Mucosa of rectum (tissue), 2 donors: Measurements from ENCODE around the gene C17orf67.

Experiments
- H3K27ac ChIP-seq, 2 donors: one replicate each; pipeline ENCODE4 v1.7.0; 2013; ENCODE audit warnings: inconsistent platforms in 2 of 2, low read depth in 2 of 2, low read length in 2 of 2
- H3K27me3 ChIP-seq, 2 donors: one replicate each; pipeline ENCODE4 v1.7.0; 2013; ENCODE audit warnings: low read length in 2 of 2; ENCODE audit not compliant: control insufficient read depth in 2 of 2, insufficient read depth in 2 of 2
- H3K36me3 ChIP-seq, 2 donors: one replicate each; pipeline ENCODE4 v1.7.0; 2013; ENCODE audit warnings: low read length in 2 of 2; ENCODE audit not compliant: control insufficient read depth in 2 of 2, insufficient read depth in 2 of 2
- H3K4me1 ChIP-seq, 2 donors: one replicate each; pipeline ENCODE4 v1.7.0; 2013; ENCODE audit warnings: low read length in 2 of 2, mild to moderate bottlenecking in 1 of 2; ENCODE audit not compliant: control insufficient read depth in 2 of 2, insufficient read depth in 2 of 2
- H3K4me3 ChIP-seq, 2 donors: one replicate each; pipeline ENCODE4 v1.7.0; 2013; ENCODE audit warnings: low read length in 2 of 2
- H3K9ac ChIP-seq, 2 donors: one replicate each; pipeline ENCODE4 v1.7.0; 2013; ENCODE audit warnings: low read length in 2 of 2, low read depth in 1 of 2, mild to moderate bottlenecking in 1 of 2
- H3K9me3 ChIP-seq, 2 donors: one replicate each; pipeline ENCODE4 v1.7.0; 2013; ENCODE audit warnings: low read length in 2 of 2; ENCODE audit not compliant: control insufficient read depth in 2 of 2
- donor health status: healthy.
- donor health status: Normal muscosa, but diverticular disease.

Gene C17orf67

DNA sequence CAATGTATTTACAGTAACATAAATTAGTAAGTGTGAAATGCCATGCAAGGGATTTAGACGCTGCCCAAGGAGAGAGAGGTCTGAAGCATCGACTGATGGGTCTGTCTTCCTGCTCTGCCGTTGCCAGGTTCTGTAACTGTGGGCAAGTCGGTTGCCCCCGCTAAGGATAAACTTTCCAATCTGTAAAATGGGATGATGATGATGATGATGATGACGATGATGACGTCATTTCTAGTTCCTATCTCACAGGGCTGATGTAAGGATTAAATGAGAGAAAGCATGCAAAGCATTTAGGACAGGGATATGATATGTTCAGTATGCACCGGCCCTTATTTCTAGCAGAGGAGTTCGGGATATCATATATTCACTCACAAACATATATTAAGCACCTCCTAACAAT is 54.8 kb downstream of the C17orf67 start:
- peaks cover 19 to 22% of the 10 kb centered on the region in 2 donors for H3K27me3 ChIP-seq
- no peak overlapping the region for H3K4me3 ChIP-seq
- H3K9me3 ChIP-seq: no peaks in the 10 kb centered on the region
- H3K27ac ChIP-seq: no peak overlapping the region
- H3K36me3 ChIP-seq: no peaks in the 10 kb centered on the region
- H3K9ac ChIP-seq: no peak overlapping the region
- peaks cover 3 to 6% of the 10 kb centered on the region in 2 donors for H3K4me1 ChIP-seq

DNA sequence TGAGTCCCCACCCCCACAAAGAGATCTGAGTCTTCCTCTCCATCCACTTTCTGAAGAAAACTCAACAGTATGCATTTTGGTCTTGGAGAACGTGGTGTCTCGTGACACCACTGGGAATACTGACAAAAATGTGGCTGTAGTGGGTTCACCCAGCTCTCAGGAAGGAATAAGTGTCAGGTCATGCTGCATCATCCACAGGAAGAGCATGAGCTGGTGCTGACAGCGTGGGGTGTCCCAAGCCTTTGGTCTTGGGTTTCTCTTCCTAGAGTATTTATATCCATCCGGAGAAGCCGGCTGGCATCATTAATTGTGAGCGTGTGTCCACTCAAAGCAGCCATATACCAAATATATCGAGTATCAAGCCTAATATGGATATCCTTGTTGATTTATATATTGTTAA is 55.9 kb downstream of the C17orf67 start:
- peaks cover 3 to 6% of the 10 kb centered on the region in 2 donors for H3K4me1 ChIP-seq
- H3K27ac ChIP-seq: no peak overlapping the region
- no peaks in the 10 kb centered on the region for H3K9me3 ChIP-seq
- no peak overlapping the region for H3K4me3 ChIP-seq
- H3K9ac ChIP-seq: no peak overlapping the region
- no peaks in the 10 kb centered on the region for H3K36me3 ChIP-seq
- H3K27me3 ChIP-seq: peaks cover 19 to 25% of the 10 kb centered on the region in 2 donors

DNA sequence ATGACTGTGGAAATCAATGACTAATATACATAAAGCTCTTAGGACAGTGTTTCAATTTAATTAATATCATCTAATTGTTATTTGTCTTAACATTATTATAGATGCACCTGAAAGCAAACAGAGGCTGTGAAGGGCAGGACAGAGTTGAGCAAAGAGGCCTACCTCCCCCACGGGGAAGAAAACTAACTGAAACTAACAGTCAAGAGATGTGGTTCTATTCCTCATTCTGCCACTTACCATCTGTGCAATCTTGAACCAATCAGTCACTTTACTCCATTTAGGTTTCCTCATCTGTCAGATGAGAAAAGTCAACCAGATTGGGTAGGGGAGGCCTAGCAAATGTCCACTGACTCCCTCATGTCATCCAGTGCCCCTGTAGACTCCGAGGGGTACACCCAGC is 59.1 kb downstream of the C17orf67 start:
- H3K27ac ChIP-seq: no peak overlapping the region
- peaks cover 10 to 14% of the 10 kb centered on the region in 2 donors for H3K27me3 ChIP-seq
- no peaks in the 10 kb centered on the region for H3K4me1 ChIP-seq
- no peaks in the 10 kb centered on the region for H3K36me3 ChIP-seq
- H3K9me3 ChIP-seq: no peaks in the 10 kb centered on the region
- H3K9ac ChIP-seq: no peak overlapping the region
- H3K4me3 ChIP-seq: no peak overlapping the region

DNA sequence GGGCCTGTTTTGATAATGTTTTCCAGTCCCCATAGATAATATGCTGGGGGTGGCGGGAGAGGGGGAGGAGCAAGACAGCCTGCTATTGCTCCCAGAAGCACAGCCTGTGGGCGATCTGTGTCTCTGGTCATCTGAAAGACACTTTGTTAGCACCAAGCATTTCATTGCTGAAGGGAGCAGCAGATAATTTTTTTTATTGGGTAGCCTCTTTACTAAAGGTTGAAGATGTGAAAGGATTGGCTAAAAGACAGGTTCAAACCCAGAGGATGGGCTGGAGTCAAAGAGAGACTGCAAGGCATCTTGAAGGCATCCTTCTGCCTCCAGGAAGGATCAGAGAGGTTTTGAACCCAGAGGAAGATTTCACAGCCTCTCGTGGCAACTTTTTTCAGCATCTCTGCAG is 60.6 kb downstream of the C17orf67 start:
- Histone ChIP-seq H3K9ac (no peak overlapping the region), H3K36me3 (no peaks in the 10 kb centered on the region)

DNA sequence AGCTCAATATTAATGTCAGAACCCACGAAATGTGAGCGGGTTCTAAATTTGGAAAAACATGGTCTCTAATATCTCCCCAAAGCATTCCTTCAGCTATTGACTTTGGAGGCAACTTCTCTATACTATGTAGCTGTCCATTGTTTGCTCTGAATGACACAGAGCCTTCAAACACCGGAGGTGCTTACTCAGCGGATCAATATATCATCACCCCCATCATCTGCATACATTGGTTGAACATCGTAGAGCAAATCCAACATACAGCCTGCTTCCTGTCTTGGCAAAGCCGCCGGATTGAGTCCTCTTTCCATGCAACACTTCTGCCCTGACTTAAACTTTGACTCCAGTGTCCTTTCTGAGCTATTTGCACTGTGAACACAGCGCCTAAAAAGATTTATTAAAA is 61.3 kb downstream of the C17orf67 start:
- peaks cover 5% of the 10 kb centered on the region in 2 donors for H3K27me3 ChIP-seq
- no peak overlapping the region for H3K4me3 ChIP-seq
- H3K36me3 ChIP-seq: no peaks in the 10 kb centered on the region
- H3K9ac ChIP-seq: no peak overlapping the region
- H3K9me3 ChIP-seq: no peaks in the 10 kb centered on the region
- no peaks in the 10 kb centered on the region for H3K4me1 ChIP-seq
- H3K27ac ChIP-seq: no peak overlapping the region

More for the DNA sequence above, 60.6 kb downstream of the C17orf67 start:
- no peak overlapping the region for H3K27ac ChIP-seq
- H3K9me3 ChIP-seq: no peaks in the 10 kb centered on the region
- H3K4me1 ChIP-seq: no peaks in the 10 kb centered on the region
- peaks cover 5 to 10% of the 10 kb centered on the region in 2 donors for H3K27me3 ChIP-seq
- no peak overlapping the region for H3K4me3 ChIP-seq

DNA sequence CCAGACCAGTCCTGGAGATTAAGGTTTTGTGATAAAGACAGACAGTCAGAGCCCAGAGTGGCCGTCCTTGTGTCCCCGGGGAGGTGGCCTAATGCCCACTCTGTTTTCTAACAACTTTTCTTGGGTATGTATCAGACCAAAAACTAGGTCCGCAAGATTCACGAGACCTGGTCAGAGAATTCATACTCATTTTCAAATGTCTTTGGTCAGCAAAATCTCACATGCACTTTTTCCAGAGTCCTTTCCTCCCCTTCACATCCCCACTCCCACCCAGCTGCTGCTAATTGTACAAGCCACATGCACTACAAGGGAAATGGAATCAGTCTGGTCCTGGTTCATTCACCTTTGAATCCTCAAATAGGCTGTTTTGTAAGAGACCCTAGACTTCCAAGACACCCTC is 61.7 kb downstream of the C17orf67 start:
- Histone ChIP-seq H3K27me3 (peaks cover 5% of the 10 kb centered on the region in 2 donors), H3K9me3 (no peaks in the 10 kb centered on the region), H3K9ac (no peak overlapping the region), H3K36me3 (no peaks in the 10 kb centered on the region), H3K4me1 (no peaks in the 10 kb centered on the region), H3K4me3 (no peak overlapping the region), H3K27ac (no peak overlapping the region)

DNA sequence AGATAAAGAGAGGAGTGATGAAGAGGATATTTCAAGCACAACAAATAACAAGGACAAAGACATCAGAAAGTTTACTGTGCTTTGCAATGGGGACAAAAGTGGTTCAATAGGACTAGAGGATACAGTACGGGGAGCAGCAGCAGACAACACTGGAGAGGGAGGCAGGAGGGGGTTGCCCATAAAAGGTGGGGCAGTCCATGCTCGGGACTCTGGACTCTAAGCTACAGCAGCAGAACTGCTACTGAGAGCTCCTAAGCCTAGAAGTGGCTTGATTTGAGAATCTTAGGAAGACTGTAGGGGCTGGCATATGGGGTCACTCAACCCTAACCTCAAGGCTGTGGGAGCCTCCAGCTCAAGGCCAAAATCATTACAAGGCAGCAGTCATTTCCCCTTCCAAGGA is 62.2 kb downstream of the C17orf67 start:
- Histone ChIP-seq H3K9ac (no peak overlapping the region), H3K4me3 (no peak overlapping the region), H3K4me1 (no peaks in the 10 kb centered on the region), H3K27ac (no peak overlapping the region), H3K9me3 (no peaks in the 10 kb centered on the region), H3K36me3 (no peaks in the 10 kb centered on the region), H3K27me3 (peaks cover 5% of the 10 kb centered on the region in 2 donors)

DNA sequence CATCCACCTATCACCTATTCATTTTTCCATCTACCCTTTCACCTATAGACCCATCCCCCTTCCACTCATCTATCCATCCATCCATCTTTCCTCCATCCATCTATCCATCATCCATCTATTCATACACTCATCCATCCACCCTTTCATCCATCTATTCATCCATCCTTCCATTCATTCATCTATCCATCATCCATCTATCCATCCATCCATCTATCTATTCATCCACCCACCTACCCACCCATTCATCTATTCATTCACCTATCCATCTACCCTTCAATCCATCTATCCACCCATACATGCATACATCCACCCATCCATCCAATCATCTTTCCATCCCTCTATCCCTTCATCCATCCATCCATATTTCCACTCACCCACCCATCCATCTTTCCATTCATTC is 63.3 kb downstream of the C17orf67 start:
- Histone ChIP-seq H3K27ac (no peak overlapping the region), H3K4me1 (no peaks in the 10 kb centered on the region), H3K9me3 (no peaks in the 10 kb centered on the region), H3K9ac (no peak overlapping the region), H3K4me3 (no peak overlapping the region), H3K27me3 (peaks cover 5 to 7% of the 10 kb centered on the region in 2 donors), H3K36me3 (no peaks in the 10 kb centered on the region)

DNA sequence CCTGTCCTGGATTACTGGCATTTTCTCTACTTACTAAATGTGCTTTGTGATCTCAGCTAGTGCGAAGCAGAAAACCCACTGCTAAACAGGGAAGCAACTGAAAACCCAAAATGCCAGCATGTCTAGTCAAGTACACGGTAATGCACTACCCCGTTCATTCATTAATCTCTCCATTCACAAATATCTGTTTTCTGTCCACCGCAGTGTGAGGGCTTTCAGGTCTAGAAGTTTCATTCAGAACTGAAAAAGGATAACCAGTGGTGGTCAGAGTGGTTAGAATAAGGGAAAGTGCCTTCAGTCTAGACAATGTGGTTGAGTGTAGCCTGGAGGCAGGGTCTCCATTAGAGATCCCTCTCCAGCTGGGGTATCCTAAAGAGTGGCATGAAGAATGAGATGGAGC is 68.3 kb downstream of the C17orf67 start:
- H3K27me3 ChIP-seq: peaks cover 0 to 4% of the 10 kb centered on the region in 2 donors
- no peak overlapping the region for H3K4me3 ChIP-seq
- no peaks in the 10 kb centered on the region for H3K4me1 ChIP-seq
- H3K9me3 ChIP-seq: no peaks in the 10 kb centered on the region
- no peaks in the 10 kb centered on the region for H3K36me3 ChIP-seq
- no peak overlapping the region for H3K27ac ChIP-seq
- no peak overlapping the region for H3K9ac ChIP-seq

DNA sequence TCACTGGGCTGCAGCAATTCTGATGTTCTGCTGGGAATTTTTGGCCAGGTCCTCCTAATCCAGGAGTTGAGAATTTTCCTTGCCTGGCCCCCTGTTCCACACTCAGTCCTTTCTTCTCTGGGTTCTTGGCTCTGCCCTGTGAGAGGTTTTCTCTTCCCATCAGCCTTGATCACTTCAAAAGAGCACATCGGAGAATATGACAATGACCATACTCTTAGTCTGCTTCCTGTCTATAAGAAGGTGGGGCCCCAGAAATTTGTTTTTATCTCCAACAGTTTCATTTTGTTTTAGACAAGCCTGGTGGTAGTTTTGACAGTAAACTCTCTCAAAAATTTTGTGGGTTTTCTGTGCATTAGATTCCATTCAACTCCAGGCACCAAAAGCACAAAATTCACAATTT is 70.7 kb downstream of the C17orf67 start:
- peaks cover 0 to 4% of the 10 kb centered on the region in 2 donors for H3K27me3 ChIP-seq
- no peak overlapping the region for H3K4me3 ChIP-seq
- no peak overlapping the region for H3K9ac ChIP-seq
- H3K36me3 ChIP-seq: no peaks in the 10 kb centered on the region
- H3K9me3 ChIP-seq: no peaks in the 10 kb centered on the region
- no peak overlapping the region for H3K27ac ChIP-seq
- H3K4me1 ChIP-seq: no peaks in the 10 kb centered on the region

DNA sequence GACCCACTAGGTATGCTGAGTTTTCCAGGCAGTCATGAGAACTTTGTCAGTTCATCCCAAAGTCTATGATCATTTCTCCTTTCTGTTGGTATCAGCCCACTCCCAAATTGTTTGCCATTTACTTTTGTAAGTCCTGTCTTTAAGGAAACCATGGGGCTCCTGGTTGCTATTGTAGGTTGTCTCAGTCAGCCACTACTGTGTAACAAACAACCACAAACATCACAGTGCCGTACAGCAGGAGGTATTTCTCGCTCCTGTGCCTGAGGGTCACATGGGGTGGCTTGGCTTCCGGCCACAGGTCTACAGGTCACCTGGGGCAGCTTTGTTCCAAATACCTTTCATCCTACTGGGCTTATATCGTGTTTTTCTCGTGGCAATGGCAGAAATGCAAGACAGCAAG is 71.6 kb downstream of the C17orf67 start:
- Histone ChIP-seq H3K36me3 (no peaks in the 10 kb centered on the region), H3K4me1 (no peaks in the 10 kb centered on the region), H3K27ac (no peak overlapping the region), H3K9ac (no peak overlapping the region), H3K4me3 (no peak overlapping the region), H3K9me3 (no peaks in the 10 kb centered on the region), H3K27me3 (peaks cover 0 to 2% of the 10 kb centered on the region in 2 donors)
